ENCODE data around the gene ZNF358. TPM values are rescaled to one million over a fixed set of nuclear protein-coding genes. Genes with fewer than 3 reads are reported as not detected.

The ZNF358 gene
- total RNA-seq, 1 donor from 2014 or later: 163 TPM

GRCh38 chr19:7552781-7553180 lies 36.9 kb downstream of the ZNF358 start:
- H3K36me3 ChIP-seq: peaks cover 62 to 63% of the 10 kb centered on the region in 2 donors
- no peak for TF ChIP-seq CTCF (IDR thresholded peaks at IDR 0.05)
- intact Hi-C loops (cut with DNase I): no loop called here
- no peaks in the 10 kb centered on the region for H3K27me3 ChIP-seq
- no peak for DNase-seq (ENCODE audit: low spot score in 2 of 2)
- no peaks in the 10 kb centered on the region for H3K9me3 ChIP-seq
- no peak overlapping the region for H3K4me3 ChIP-seq
- H3K27ac ChIP-seq: no peak overlapping the region
- H3K4me1 ChIP-seq: no peaks in the 10 kb centered on the region

- Histone ChIP-seq H3K4me1 (no peaks in the 10 kb centered on the region), H3K9me3 (no peaks in the 10 kb centered on the region), H3K4me3 (no peak overlapping the region), H3K27ac (no peak overlapping the region), H3K36me3 (peaks cover 80% of the 10 kb centered on the region in 2 donors), H3K27me3 (no peaks in the 10 kb centered on the region)
- no peak for TF ChIP-seq CTCF (IDR thresholded peaks at IDR 0.05)
- intact Hi-C loops (cut with DNase I): no loop called here
- DNase-seq (ENCODE audit: low spot score in 2 of 2): no peak
Observed at GRCh38 chr19:7554565-7554964, 38.7 kb downstream of the ZNF358 start.

- no peaks in the 10 kb centered on the region for H3K27me3 ChIP-seq
- no peak for TF ChIP-seq CTCF (IDR thresholded peaks at IDR 0.05)
- H3K27ac ChIP-seq: no peak overlapping the region
- no peaks in the 10 kb centered on the region for H3K9me3 ChIP-seq
- H3K4me3 ChIP-seq: no peak overlapping the region
- intact Hi-C loops (cut with DNase I): no loop called here
- H3K4me1 ChIP-seq: no peaks in the 10 kb centered on the region
- no peak for DNase-seq (ENCODE audit: low spot score in 2 of 2)
- peaks cover 80% of the 10 kb centered on the region in 2 donors for H3K36me3 ChIP-seq
Observed at GRCh38 chr19:7554990-7555864, 39.3 kb downstream of the ZNF358 start.

- no peak overlapping the region for H3K27ac ChIP-seq
- no peaks in the 10 kb centered on the region for H3K9me3 ChIP-seq
- DNase-seq (ENCODE audit: low spot score in 2 of 2): no peak
- peaks cover 86 to 89% of the 10 kb centered on the region in 2 donors for H3K36me3 ChIP-seq
- no peaks in the 10 kb centered on the region for H3K4me1 ChIP-seq
- no peaks in the 10 kb centered on the region for H3K27me3 ChIP-seq
- H3K4me3 ChIP-seq: no peak overlapping the region
- intact Hi-C loops (cut with DNase I): no loop called here
- no peak for TF ChIP-seq CTCF (IDR thresholded peaks at IDR 0.05)
Observed at GRCh38 chr19:7556696-7557315, 40.9 kb downstream of the ZNF358 start.

GRCh38 chr19:7558667-7559066 lies 42.8 kb downstream of the ZNF358 start:
- TF ChIP-seq CTCF (IDR thresholded peaks at IDR 0.05): no peak
- Histone ChIP-seq H3K36me3 (peaks cover 78 to 81% of the 10 kb centered on the region in 2 donors), H3K27ac (no peak overlapping the region), H3K4me1 (no peaks in the 10 kb centered on the region), H3K4me3 (no peak overlapping the region), H3K9me3 (no peaks in the 10 kb centered on the region), H3K27me3 (no peaks in the 10 kb centered on the region)
- no peak for DNase-seq (ENCODE audit: low spot score in 2 of 2)
- intact Hi-C loops (cut with DNase I): no loop called here

Data from ascending aorta (tissue), 2 donors.